ENCODE results near the gene TMF1.

Gene TMF1

DNA sequence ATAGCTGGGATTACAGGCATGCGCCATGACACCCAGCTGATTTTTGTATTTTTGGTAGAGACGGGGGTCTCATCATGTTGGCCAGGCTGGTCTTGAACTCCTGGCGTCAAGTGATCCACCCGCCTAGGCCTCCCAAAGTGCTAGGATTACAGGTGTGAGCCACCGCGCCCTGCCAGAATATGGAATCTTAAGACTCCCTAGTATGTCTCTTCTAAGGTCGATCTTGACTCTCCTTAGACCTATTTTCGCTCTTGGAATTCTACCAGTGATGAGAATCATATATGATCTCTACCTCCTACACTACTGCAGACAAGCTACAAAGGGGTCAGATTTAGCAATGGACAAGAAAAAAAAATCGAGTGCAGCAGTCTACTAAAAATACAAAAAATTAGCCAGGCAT lies 19.4 kb downstream of the TMF1 start:
- TF ChIP-seq, protein P1, sequence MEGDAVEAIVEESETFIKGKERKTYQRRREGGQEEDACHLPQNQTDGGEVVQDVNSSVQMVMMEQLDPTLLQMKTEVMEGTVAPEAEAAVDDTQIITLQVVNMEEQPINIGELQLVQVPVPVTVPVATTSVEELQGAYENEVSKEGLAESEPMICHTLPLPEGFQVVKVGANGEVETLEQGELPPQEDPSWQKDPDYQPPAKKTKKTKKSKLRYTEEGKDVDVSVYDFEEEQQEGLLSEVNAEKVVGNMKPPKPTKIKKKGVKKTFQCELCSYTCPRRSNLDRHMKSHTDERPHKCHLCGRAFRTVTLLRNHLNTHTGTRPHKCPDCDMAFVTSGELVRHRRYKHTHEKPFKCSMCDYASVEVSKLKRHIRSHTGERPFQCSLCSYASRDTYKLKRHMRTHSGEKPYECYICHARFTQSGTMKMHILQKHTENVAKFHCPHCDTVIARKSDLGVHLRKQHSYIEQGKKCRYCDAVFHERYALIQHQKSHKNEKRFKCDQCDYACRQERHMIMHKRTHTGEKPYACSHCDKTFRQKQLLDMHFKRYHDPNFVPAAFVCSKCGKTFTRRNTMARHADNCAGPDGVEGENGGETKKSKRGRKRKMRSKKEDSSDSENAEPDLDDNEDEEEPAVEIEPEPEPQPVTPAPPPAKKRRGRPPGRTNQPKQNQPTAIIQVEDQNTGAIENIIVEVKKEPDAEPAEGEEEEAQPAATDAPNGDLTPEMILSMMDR (IDR thresholded peaks at IDR 0.05; ENCODE audit: low read depth, low read length, missing control alignments), result no peak
- H3K4me3 ChIP-seq (replicated peaks; ENCODE audit: low read depth, low read length), result no peak overlapping the region
- DNase-seq (ENCODE audit: extremely low read depth, low read depth), result no peak

DNA sequence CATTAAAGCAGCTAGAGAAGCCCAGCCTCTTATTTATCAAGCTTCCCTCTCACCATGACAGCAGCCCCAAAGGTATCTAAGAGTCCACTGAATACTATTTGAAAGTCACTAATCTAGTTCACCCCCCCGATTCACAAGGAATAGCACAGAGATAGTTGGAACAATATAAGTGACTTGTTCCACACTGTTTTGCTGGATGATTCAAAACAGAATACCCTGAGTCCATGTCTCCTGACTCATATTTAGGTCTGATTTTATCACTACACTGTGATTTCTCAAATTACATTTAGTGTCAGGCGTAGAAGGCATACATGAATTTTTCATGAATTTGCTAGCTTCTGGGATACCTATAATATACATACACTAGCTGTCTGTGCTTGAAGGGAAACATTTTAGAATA lies 20.0 kb downstream of the TMF1 start:
- H3K4me3 ChIP-seq (replicated peaks; ENCODE audit: low read depth, low read length), result no peak overlapping the region
- TF ChIP-seq, protein P1 (IDR thresholded peaks at IDR 0.05; ENCODE audit: low read depth, low read length, missing control alignments), result no peak
- DNase-seq (ENCODE audit: extremely low read depth, low read depth), result no peak

DNA sequence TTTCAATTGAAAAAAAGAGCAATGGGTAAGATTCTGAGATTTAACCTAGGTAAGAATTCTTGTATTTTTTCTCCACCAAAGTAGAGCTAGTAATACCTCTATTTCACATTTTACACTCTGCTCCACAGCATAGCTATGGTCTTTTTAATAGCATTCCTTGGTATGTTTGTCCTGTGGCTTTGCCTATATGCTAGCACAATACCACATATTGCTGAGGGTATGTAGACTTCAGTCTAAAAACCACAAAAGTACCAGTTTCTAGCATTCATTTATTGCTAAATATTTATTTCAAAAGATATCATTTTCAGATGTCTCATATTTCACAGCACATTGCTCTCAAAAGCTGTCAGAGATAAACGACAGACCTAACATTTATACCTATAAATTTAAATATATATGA lies 20.5 kb downstream of the TMF1 start:
- TF ChIP-seq, protein P1 (IDR thresholded peaks at IDR 0.05; ENCODE audit: low read depth, low read length, missing control alignments), result no peak
- no peak overlapping the region for H3K4me3 ChIP-seq (replicated peaks; ENCODE audit: low read depth, low read length)
- DNase-seq (ENCODE audit: extremely low read depth, low read depth), result no peak

DNA sequence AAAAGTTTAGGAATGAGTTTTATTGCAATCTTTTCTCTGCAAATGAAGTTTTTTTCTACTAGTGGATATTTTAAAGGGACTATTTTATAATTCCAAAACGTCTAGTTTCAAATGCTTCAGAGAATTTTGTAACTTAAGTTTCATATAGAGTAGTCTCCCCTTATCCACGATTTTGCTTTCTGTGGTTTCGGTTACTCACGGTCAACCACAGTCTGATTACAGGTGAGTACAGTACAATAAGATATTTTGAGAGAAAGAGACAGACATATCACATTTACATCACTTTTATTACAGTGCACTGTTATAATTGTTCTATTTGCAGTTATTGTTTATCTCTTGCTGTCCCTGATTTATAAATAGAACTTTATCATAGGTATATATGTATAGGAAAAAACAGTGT lies 31.3 kb downstream of the TMF1 start:
- no peak overlapping the region for H3K4me3 ChIP-seq (replicated peaks; ENCODE audit: low read depth, low read length)
- no peak for DNase-seq (ENCODE audit: extremely low read depth, low read depth)
- TF ChIP-seq, protein P1 (IDR thresholded peaks at IDR 0.05; ENCODE audit: low read depth, low read length, missing control alignments), result no peak

DNA sequence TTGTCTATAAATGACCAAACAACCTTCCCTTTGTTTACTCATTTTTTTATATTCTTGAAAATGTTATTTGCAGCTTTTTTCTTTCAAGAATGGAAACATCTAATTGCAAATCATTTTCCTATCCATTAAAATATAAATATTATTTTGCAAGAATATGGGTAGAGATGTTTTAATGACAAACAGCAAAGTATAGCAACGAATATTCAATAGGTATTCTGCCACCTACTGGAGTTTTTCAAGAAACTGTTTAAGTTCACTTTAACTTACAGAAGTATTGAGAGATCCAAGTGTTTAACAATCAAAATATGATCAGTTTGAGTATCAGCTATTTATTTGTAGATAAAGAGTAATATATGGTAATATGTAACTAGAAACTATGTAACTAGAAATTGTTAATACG lies 31.7 kb downstream of the TMF1 start:
- TF ChIP-seq, protein P1 (IDR thresholded peaks at IDR 0.05; ENCODE audit: low read depth, low read length, missing control alignments), result no peak
- DNase-seq (ENCODE audit: extremely low read depth, low read depth), result no peak
- no peak overlapping the region for H3K4me3 ChIP-seq (replicated peaks; ENCODE audit: low read depth, low read length)

DNA sequence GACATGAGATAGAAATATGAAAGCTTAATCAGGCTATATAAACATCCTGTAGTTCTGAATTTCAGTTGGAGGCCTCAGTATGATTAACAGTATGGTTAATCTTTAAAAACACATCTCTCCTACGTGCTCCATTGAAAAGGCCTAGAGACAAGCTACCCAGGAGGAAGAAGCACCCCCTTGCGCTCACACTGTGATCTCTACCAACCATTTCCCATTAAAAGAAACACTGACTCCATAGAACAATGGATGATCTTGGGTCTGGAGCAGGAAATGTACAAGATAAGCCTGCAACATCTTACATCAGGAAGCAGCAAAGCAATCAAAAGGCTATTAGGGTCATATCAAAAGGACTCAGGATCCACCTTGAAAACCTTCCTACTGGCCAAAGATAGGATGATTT lies 35.2 kb downstream of the TMF1 start:
- TF ChIP-seq, protein P1 (IDR thresholded peaks at IDR 0.05; ENCODE audit: low read depth, low read length, missing control alignments), result no peak
- no peak for DNase-seq (ENCODE audit: extremely low read depth, low read depth)
- no peak overlapping the region for H3K4me3 ChIP-seq (replicated peaks; ENCODE audit: low read depth, low read length)

DNA sequence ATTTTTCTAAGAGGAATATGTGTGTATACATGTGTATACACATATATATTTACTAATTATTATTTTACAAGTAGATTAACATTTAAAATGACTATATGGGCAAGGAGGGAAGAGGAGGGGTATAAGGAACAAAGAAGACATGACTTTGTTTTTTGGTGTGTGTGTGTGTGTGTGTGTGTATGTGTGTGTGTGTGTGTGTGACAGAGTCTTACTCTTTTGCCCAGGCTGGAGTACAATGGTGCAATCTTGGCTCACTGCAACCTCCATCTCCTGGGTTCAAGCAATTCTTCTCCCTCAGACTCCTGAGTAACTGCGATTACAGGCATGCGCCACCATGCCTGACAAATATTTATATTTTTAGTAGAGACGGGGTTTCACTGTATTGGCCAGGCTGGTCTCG lies 36.0 kb downstream of the TMF1 start:
- DNase-seq (ENCODE audit: extremely low read depth, low read depth), result no peak
- TF ChIP-seq, protein P1 (IDR thresholded peaks at IDR 0.05; ENCODE audit: low read depth, low read length, missing control alignments), result no peak
- no peak overlapping the region for H3K4me3 ChIP-seq (replicated peaks; ENCODE audit: low read depth, low read length)
